ENCODE measurements around the gene TSPEAR.

The TSPEAR gene

DNA sequence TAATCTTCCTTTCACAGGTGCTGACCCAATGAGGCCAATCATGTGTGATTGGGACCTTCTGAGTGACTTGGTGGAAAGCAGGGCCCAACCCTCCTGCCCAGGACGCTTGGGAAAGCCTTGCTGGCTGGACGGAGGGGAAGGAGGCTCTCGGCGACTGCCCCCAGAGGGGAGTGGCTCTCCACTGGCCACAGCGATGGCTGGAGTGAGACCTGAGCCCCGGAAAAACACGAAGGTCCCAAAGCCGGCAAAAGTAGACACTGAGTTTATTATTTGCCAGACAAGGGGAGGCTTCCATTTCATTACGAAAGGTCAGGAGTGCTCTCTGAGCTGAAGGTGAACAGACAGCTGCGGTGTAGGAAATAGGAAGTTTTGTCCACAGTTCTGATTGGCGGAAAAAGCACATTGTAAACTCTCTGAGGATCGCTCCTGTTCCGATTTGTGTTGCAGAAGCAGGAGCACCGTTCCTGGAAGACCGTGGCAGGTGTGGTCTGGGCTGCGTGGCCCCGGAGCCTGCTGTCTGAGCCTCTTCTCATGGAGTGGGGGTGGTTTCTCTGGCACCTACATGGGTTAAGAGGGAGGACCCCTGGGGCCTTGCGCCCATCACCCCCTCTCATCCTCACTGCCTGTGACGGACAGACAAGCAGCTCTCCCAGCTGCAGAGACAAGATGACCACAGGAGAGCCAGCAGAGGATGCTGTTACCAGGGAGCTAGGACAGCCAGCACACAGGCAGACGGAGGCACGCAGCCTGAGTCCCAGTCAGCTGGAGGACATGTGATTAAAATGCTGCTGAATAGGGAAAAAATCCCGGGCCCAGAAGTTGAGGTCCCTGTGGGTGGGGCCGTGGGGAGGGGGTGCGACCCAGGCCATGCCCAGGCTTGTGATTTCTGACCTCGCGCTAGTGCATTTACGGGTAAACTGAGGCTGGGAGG is 212.8 kb downstream of the TSPEAR start:
- Mint-ChIP-seq H3K36me3 (ENCODE audit: low read depth) (peaks cover 4% of the 10 kb centered on the region), H3K4me1 (peaks cover 19% of the 10 kb centered on the region), H3K4me3 (no peak overlapping the region), H3K9me3 (peaks cover 5% of the 10 kb centered on the region), H3K27me3 (ENCODE audit: low read depth) (peaks cover 26% of the 10 kb centered on the region), H3K27ac (no peak overlapping the region)
- TF ChIP-seq CTCF (IDR thresholded peaks at IDR 0.05; ENCODE audit: unreplicated experiment in 3 of 3), result no peak

DNA sequence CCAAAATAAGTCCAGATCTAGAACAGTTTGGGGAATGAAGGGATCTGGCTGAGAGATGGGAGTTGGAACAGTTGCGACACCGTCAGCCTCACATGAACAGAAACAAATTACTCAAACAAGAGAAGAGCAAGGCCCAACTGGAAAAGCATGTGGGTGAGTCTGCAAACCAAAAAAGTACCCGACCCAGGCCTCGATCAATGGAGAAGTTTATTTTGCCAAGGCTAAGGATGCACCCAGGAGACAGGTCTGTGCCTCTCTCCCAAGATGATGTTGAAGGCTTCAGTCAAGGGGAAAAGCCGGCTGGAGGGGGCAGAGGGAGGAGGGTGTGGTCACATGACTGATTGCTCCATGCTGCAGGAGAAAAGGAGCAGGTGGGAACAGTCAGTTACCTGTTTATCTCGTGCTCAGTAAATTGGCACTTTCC is 213.7 kb downstream of the TSPEAR start:
- H3K4me1 Mint-ChIP-seq, result peaks cover 19% of the 10 kb centered on the region
- TF ChIP-seq CTCF (IDR thresholded peaks at IDR 0.05; ENCODE audit: unreplicated experiment in 3 of 3), result no peak
- H3K27me3 Mint-ChIP-seq (ENCODE audit: low read depth), result peaks cover 26% of the 10 kb centered on the region
- peaks cover 10% of the 10 kb centered on the region for H3K9me3 Mint-ChIP-seq
- H3K36me3 Mint-ChIP-seq (ENCODE audit: low read depth), result peaks cover 9% of the 10 kb centered on the region
- peak overlapping the region in 1 of 3 experiments; percentile 51 for H3K27ac Mint-ChIP-seq
- no peak overlapping the region for H3K4me3 Mint-ChIP-seq

DNA sequence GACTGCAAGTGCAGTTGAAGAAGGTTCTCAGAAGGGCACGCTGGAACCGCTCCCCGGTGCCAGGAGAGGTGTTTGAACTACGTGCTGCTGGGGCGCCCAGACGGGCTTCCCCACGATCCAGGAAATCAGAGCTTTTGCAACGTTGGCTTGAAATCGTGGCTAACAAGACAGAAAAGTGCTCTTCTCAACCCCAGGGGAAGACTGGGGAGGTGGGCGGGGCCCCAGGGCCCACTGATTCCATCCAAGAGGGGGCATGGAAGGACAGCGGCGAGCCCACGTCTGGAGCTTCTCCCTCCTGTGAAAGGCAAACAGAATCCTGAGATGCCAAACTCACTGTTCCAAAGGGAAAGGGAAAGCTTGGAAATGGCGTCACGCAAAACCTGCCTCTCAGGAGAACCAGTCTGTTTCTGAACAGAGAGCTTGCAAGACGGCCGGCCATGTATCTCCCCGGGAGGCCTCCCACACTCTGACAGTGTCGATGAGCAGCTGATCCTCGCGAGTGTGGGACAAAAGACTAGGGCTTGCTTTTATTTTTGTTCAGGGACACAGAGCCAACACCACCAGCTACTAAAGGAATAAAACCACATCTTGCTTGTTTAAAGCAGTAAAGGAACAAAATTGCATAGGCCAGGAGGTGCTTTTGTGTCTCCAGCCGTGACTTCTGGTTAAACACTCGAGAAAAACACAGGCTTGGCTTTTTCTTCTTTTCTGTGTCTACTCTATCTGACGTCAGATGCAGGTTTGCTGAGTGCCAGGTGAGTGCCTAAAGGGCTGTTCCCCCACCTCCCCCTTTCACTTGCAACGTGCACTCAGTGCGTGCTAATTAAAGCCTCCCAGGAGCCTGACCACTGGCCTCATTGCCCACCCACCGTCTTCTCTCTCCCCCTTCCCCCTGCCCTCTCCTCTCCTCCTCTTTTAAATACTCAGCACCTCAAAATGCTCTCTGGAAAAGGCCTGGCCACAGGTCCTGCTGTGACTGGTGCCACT is 214.5 kb downstream of the TSPEAR start:
- Mint-ChIP-seq H3K36me3 (ENCODE audit: low read depth) (peaks cover 17% of the 10 kb centered on the region), H3K9me3 (peaks cover 18% of the 10 kb centered on the region), H3K27me3 (ENCODE audit: low read depth) (peaks cover 26% of the 10 kb centered on the region), H3K27ac (peak overlapping the region in 2 of 3 experiments; percentile 23 to 51), H3K4me3 (no peak overlapping the region), H3K4me1 (peaks cover 19% of the 10 kb centered on the region)
- no peak for TF ChIP-seq CTCF (IDR thresholded peaks at IDR 0.05; ENCODE audit: unreplicated experiment in 3 of 3)

- H3K27ac Mint-ChIP-seq, result no peak overlapping the region
- H3K4me3 Mint-ChIP-seq, result no peak overlapping the region
- H3K9me3 Mint-ChIP-seq, result peaks cover 22% of the 10 kb centered on the region
- H3K27me3 Mint-ChIP-seq (ENCODE audit: low read depth), result peaks cover 26% of the 10 kb centered on the region
- no peak for TF ChIP-seq CTCF (IDR thresholded peaks at IDR 0.05; ENCODE audit: unreplicated experiment in 3 of 3)
- peaks cover 19% of the 10 kb centered on the region for H3K36me3 Mint-ChIP-seq (ENCODE audit: low read depth)
- H3K4me1 Mint-ChIP-seq, result peaks cover 19% of the 10 kb centered on the region
These were observed 215.5 kb downstream of the TSPEAR start for GRCh38 chr21:44495611-44496563.

- H3K27me3 Mint-ChIP-seq (ENCODE audit: low read depth), result peaks cover 26% of the 10 kb centered on the region
- no peak for TF ChIP-seq CTCF (IDR thresholded peaks at IDR 0.05; ENCODE audit: unreplicated experiment in 3 of 3)
- H3K9me3 Mint-ChIP-seq, result peaks cover 26% of the 10 kb centered on the region
- H3K36me3 Mint-ChIP-seq (ENCODE audit: low read depth), result peaks cover 23% of the 10 kb centered on the region
- peaks cover 19% of the 10 kb centered on the region for H3K4me1 Mint-ChIP-seq
- H3K27ac Mint-ChIP-seq, result no peak overlapping the region
- H3K4me3 Mint-ChIP-seq, result no peak overlapping the region
These were observed 216.4 kb downstream of the TSPEAR start for GRCh38 chr21:44494956-44495355.

Data from nephron (organoid).